H1 (cell line): ENCODE data around the gene OPCML. TPM values are rescaled to one million over a fixed set of nuclear protein-coding genes. Genes with fewer than 3 reads are reported as not detected.

ENCODE experiments used
- ASH2L ChIP-seq: fragments of 200-600, 300-600 bp; sonication (generic); IDR thresholded peaks from one replicate; pipeline ENCODE4 v1.7.1; 2017; ENCODE audit warnings: low read length
- CHD7 ChIP-seq: fragments of 300-600 bp; sonication (generic); IDR thresholded peaks from 2 replicates; pipeline ENCODE4 v1.7.1; 2012; ENCODE audit warnings: low read length, moderate library complexity, mild to moderate bottlenecking, inconsistent platforms; ENCODE audit not compliant: insufficient replicate concordance
- FOSL1 ChIP-seq: IDR thresholded peaks from 2 replicates; pipeline ENCODE4 v1.6.1; 2011; ENCODE audit warnings: mild to moderate bottlenecking, low read depth, low read length, moderate library complexity; ENCODE audit not compliant: insufficient read depth
- HDAC2 ChIP-seq, 2 experiments: fragments of 300-600 bp in 1 of 2; sonication (generic) in 1 of 2; IDR thresholded peaks; 2 replicates each; pipeline ENCODE4 v1.6.1; 2011 to 2012; ENCODE audit warnings: low read depth in 2 of 2, low read length in 2 of 2, mild to moderate bottlenecking in 2 of 2, moderate library complexity in 2 of 2, borderline replicate concordance in 1 of 2, inconsistent platforms in 1 of 2
- KDM4A ChIP-seq: IDR thresholded peaks from one replicate; pipeline ENCODE4 v1.7.1; 2012; ENCODE audit warnings: low read depth, mild to moderate bottlenecking, moderate library complexity, low read length, inconsistent platforms; ENCODE audit not compliant: severe bottlenecking
- KDM5A ChIP-seq: fragments of 200-600 bp; IDR thresholded peaks from 2 replicates; pipeline ENCODE4 v1.7.1; 2012; ENCODE audit warnings: mild to moderate bottlenecking, low read length, inconsistent platforms, mixed read lengths
- PHF8 ChIP-seq: fragments of 200-600 bp; sonication (generic); conservative IDR thresholded peaks from 2 replicates; pipeline ENCODE4 v1.7.1; 2012; ENCODE audit warnings: low read depth, mild to moderate bottlenecking, inconsistent platforms, low read length, moderate library complexity
- POU5F1 ChIP-seq: IDR thresholded peaks from 2 replicates; pipeline ENCODE4 v1.6.1; 2011; ENCODE audit warnings: low read depth, mild to moderate bottlenecking, low read length, moderate library complexity
- RNF2 ChIP-seq: fragments of 200-900, 300-1000 bp; sonication (generic); IDR thresholded peaks from 2 replicates; pipeline ENCODE4 v1.7.1; 2016; ENCODE audit warnings: borderline replicate concordance, low read depth, mild to moderate bottlenecking, antibody characterized with exemption, low read length; ENCODE audit not compliant: poor library complexity, severe bottlenecking; ENCODE audit errors: missing control alignments
- SP2 ChIP-seq: IDR thresholded peaks from 2 replicates; pipeline ENCODE4 v1.6.1; 2012; ENCODE audit warnings: mild to moderate bottlenecking, low read length, inconsistent platforms
- TCF12 ChIP-seq: IDR thresholded peaks from 2 replicates; pipeline ENCODE4 v1.6.1; 2011; ENCODE audit warnings: low read depth, mild to moderate bottlenecking, low read length
- YY1 ChIP-seq: IDR thresholded peaks from 2 replicates; pipeline ENCODE4 v1.6.1; 2011; ENCODE audit warnings: low read depth, mild to moderate bottlenecking, low read length
- polyA plus RNA-seq, 7 experiments: library from polyadenylated mRNA; depleted of rRNA in 3 of 7; stranded (reverse) in 5 of 7; unstranded in 2 of 7; fragments of >200 nt in 5 of 7; fragments of 200-250 nt in 2 of 7; gene quantifications; 1 replicate in 5 of 7; 2 replicates in 1 of 7; 4 replicates in 1 of 7; pipeline versions ENCODE4 v1.2.1 to v1.2.3, GENCODE V29; 2011 to 2013; ENCODE audit warnings: missing spikeins in 2 of 7, mixed read lengths in 2 of 7
- total RNA-seq: library from RNA; stranded (reverse); fragmentation: NEBNext Ultra II Directional; extraction: Animal tissue kit (Norgen Biotek cat#: 25700); gene quantifications from 2 replicates; pipeline ENCODE4 v1.2.1, GENCODE V29; 2021

Gene OPCML
- total and polyA plus RNA-seq, 2 of the 8 experiments (the other 6 are each of a cell fraction or from before 2014, with no cell fraction given) = 2.3 to 3.1 TPM

GRCh38 chr11:132601875-132602274, 930.4 kb downstream of the OPCML start (continued):
- TF ChIP-seq CHD7 (no peak), KDM4A (no peak), FOSL1 (no peak), RNF2 (no peak), YY1 (no peak), PHF8 (no peak), HDAC2 (IDR thresholded peaks at IDR 0.05; ENCODE audit: borderline replicate concordance in 1 of 2, low read depth in 2 of 2, low read length in 2 of 2) (no peak), SP2 (no peak), KDM5A (no peak), TCF12 (no peak), ASH2L (no peak), POU5F1 (no peak)
